ENCODE measurements around the gene KCNQ4. TPM values are rescaled to one million over a fixed set of nuclear protein-coding genes. Genes with fewer than 3 reads are reported as not detected.

The KCNQ4 gene
- total RNA-seq, 1 donor from 2014 or later: 0.85 TPM

DNA sequence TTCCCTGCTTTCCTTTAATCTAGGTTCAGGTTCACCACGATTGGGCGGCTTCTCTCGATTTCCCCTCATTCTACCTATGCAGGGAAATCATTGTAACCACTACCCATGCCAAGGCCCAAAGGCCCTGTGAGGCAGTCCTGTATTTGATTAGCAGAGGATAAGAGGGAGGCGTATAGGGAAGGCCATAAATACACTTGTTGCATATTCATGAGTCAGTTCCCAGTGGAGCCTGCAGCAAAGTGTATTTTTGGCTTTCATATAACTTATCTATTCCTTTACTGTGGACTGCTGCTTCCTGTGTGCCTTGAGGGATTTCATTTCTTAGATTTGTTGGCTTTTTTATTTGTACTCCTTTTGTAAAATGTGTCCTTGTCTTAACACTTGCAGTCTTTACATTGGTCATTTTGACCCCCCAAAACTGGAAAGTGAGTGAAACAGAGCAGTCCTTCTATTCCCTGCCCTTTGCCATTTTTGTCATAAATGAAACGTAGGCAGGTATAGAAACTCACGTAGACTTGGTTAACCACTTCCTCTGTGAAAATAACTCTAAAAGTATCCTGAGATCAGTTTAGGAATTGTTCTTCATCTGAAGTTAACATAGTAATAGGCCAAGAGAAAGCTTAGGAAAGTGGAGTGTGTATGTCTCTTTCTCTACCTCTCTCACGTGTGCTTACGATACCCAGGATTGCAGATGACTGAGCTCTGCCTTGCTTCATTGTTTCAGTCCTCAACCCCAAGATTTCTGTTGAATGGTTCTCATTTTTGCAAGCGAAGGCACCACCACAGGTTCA lies 19.6 kb upstream of the KCNQ4 start:
- Mint-ChIP-seq H3K36me3 (peaks cover 40% of the 10 kb centered on the region), H3K9me3 (no peaks in the 10 kb centered on the region), H3K4me1 (ENCODE audit: unreplicated experiment) (no peaks in the 10 kb centered on the region), H3K27ac (no peak overlapping the region), H3K4me3 (no peak overlapping the region), H3K27me3 (no peaks in the 10 kb centered on the region)
- TF ChIP-seq, protein P1, sequence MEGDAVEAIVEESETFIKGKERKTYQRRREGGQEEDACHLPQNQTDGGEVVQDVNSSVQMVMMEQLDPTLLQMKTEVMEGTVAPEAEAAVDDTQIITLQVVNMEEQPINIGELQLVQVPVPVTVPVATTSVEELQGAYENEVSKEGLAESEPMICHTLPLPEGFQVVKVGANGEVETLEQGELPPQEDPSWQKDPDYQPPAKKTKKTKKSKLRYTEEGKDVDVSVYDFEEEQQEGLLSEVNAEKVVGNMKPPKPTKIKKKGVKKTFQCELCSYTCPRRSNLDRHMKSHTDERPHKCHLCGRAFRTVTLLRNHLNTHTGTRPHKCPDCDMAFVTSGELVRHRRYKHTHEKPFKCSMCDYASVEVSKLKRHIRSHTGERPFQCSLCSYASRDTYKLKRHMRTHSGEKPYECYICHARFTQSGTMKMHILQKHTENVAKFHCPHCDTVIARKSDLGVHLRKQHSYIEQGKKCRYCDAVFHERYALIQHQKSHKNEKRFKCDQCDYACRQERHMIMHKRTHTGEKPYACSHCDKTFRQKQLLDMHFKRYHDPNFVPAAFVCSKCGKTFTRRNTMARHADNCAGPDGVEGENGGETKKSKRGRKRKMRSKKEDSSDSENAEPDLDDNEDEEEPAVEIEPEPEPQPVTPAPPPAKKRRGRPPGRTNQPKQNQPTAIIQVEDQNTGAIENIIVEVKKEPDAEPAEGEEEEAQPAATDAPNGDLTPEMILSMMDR (conservative IDR thresholded peaks at IDR 0.05): no peak
- DNase-seq (ENCODE audit: extremely low spot score, unreplicated experiment): no peak

DNA sequence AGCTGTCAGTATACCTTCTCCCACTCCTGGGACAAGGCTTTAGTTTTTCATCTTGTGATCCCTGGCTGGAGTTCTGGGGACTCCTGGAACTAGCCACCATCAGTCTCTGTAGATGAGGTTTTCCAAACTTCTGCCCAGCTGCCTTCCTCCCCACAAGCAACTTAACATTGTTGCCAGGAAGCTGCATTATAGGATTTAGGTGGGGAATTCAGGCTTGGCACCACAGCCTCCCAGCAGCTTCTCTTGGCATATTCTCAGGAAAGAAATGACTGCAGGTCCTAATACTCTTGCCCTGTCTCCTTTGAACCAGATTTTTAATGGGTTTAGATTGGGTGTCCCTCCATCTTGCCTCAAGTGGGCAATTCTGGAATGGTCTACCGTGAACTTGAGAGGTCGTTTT lies 18.6 kb upstream of the KCNQ4 start:
- Mint-ChIP-seq H3K36me3 (peaks cover 37% of the 10 kb centered on the region), H3K27ac (no peak overlapping the region), H3K4me1 (ENCODE audit: unreplicated experiment) (no peaks in the 10 kb centered on the region), H3K9me3 (no peaks in the 10 kb centered on the region), H3K27me3 (no peaks in the 10 kb centered on the region), H3K4me3 (no peak overlapping the region)
- no peak for DNase-seq (ENCODE audit: extremely low spot score, unreplicated experiment)
- TF ChIP-seq, protein P1 (conservative IDR thresholded peaks at IDR 0.05): no peak

DNA sequence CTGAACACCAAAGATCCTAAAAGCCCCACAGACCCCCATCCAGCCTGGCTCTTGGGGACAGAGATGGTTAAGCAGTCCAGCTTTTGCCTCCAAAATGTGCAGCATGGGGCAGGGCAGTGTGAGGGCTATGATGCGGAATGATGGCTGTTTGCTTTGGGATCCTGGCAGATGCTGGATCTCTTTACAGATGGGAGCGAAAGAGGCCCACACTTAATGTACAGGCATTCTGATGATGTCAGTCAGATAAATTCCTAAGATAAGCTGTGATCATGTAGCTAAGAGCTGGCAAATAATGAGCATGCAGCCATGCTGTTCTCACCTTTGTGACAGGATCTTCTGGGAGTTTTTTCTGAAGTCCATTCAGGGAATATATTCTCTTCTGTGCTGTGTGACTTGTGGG lies 17.6 kb upstream of the KCNQ4 start:
- Mint-ChIP-seq H3K4me3 (no peak overlapping the region), H3K27me3 (no peaks in the 10 kb centered on the region), H3K4me1 (ENCODE audit: unreplicated experiment) (no peaks in the 10 kb centered on the region), H3K36me3 (peaks cover 35% of the 10 kb centered on the region), H3K9me3 (no peaks in the 10 kb centered on the region), H3K27ac (no peak overlapping the region)
- TF ChIP-seq, protein P1 (conservative IDR thresholded peaks at IDR 0.05): no peak
- no peak for DNase-seq (ENCODE audit: extremely low spot score, unreplicated experiment)

DNA sequence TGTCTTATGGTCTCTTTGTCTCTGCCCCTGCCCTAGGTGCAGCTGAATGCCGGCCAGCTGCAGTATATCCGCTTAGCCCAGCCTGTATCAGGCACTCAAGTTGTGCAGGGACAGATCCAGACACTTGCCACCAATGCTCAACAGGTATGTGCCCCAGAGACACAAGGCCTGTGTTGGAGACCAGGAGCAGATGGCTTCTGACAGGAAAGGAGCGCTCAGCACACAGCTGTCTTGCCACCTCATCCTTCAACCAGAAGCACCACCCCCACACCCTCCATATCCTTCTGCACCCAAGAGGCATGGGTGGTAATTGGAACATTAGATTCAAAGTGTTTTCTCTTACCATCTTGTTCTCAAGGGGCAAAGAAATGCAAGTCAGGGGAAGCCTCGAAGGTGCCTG lies 17.0 kb upstream of the KCNQ4 start:
- no peaks in the 10 kb centered on the region for H3K27me3 Mint-ChIP-seq
- DNase-seq (ENCODE audit: extremely low spot score, unreplicated experiment): no peak
- H3K9me3 Mint-ChIP-seq: no peaks in the 10 kb centered on the region
- TF ChIP-seq, protein P1 (conservative IDR thresholded peaks at IDR 0.05): no peak
- H3K4me3 Mint-ChIP-seq: no peak overlapping the region
- H3K4me1 Mint-ChIP-seq (ENCODE audit: unreplicated experiment): no peaks in the 10 kb centered on the region
- H3K27ac Mint-ChIP-seq: no peak overlapping the region
- peaks cover 35% of the 10 kb centered on the region for H3K36me3 Mint-ChIP-seq

DNA sequence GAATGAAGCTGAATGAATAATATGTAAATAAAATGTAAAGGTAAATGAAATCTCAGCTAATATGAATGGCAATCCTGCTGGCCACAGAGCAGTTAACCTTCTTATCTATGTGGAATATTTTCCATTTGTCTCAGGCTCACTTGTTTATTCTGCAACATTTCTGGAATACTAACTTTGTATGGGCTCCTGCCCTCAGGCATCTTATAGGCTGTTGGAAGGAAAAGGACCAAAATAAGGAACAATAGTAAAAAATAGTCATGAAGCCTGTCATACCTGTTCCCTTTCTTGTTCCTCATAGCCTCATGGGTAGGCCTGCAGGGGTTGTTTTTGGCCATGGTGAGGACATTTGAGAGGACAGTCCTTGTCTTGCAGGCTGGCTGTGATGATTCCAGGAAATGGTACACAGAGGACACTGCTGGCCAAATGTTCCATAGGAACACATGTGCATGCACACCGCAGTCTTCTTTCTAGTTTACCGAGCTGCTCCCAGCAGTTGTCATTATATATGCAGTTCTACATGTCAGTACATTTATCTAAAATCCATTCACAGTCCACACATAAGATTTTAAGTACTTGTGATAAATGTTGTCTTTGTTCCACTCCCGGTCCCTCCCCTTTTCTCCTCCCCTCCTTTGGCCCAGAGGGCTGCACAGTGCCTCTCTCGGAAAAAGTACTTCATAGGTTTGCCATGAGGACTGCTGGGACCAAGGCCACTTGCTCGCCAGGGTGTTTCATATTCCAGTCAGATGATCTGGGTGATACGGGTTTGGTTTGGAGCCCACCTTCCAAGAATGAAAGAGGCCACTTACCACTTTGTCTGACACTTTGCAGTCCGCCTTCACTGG lies 15.2 kb upstream of the KCNQ4 start:
- DNase-seq (ENCODE audit: extremely low spot score, unreplicated experiment): no peak
- TF ChIP-seq, protein P1 (conservative IDR thresholded peaks at IDR 0.05): no peak
- Mint-ChIP-seq H3K36me3 (peaks cover 31% of the 10 kb centered on the region), H3K4me3 (no peak overlapping the region), H3K4me1 (ENCODE audit: unreplicated experiment) (no peaks in the 10 kb centered on the region), H3K9me3 (no peaks in the 10 kb centered on the region), H3K27ac (peak overlapping the region; percentile 21), H3K27me3 (no peaks in the 10 kb centered on the region)
